Measurements from ENCODE around the gene TGFBR3. TPM values are rescaled to one million over a fixed set of nuclear protein-coding genes. Genes with fewer than 3 reads are reported as not detected.

TGFBR3 gene
- total RNA-seq, 1 experiment from 2014 or later: 2.4 TPM

DNA sequence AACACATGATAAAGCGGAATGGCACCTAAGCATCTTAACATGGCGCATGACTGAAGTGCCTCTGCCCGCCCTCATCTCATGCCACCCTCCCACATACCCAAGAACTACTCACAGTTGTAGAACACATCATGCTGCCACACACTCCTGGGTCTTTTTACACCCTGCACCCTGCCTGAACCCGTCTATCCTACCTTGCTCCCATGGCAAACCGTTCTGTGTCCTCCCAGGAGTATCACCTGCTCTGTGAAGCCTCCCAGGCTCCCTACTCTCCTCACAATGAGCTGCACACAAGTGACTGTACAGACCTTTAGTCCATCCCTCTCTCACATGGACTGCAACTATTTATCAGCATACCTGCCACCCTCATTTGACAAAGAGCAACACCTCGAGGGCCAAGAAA, 144.0 kb downstream of the TGFBR3 start:
- TF ChIP-seq, protein P1, sequence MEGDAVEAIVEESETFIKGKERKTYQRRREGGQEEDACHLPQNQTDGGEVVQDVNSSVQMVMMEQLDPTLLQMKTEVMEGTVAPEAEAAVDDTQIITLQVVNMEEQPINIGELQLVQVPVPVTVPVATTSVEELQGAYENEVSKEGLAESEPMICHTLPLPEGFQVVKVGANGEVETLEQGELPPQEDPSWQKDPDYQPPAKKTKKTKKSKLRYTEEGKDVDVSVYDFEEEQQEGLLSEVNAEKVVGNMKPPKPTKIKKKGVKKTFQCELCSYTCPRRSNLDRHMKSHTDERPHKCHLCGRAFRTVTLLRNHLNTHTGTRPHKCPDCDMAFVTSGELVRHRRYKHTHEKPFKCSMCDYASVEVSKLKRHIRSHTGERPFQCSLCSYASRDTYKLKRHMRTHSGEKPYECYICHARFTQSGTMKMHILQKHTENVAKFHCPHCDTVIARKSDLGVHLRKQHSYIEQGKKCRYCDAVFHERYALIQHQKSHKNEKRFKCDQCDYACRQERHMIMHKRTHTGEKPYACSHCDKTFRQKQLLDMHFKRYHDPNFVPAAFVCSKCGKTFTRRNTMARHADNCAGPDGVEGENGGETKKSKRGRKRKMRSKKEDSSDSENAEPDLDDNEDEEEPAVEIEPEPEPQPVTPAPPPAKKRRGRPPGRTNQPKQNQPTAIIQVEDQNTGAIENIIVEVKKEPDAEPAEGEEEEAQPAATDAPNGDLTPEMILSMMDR (conservative IDR thresholded peaks at IDR 0.05): no peak
- WGBS (ENCODE audit: extremely low coverage, insufficient read length, low lambda C conversion rate): no CpG with 5 or more reads among the region's 6 CpGs
- H3K27ac Mint-ChIP-seq: peak overlapping the region in 1 of 3 experiments; percentile 40; a peak in 2 of 7 replicates

More for the DNA sequence above, 144.0 kb downstream of the TGFBR3 start:
- Histone ChIP-seq H3K18ac (ENCODE audit: insufficient read length, low read depth, low read length) (no peak overlapping the region), H3K9me3 (ENCODE audit: control insufficient read depth, low read depth, low read length) (peaks cover under 1% of the 10 kb centered on the region), H3K4me1 (ENCODE audit: insufficient read depth, low read length) (no peaks in the 10 kb centered on the region), H3K4ac (ENCODE audit: low read depth, low read length) (no peak overlapping the region), H3K9ac (ENCODE audit: extremely low read depth, insufficient read length, low read length) (no peak overlapping the region), H2BK15ac (ENCODE audit: low read depth, low read length) (no peak overlapping the region), H2AFZ (ENCODE audit: low read length) (no peak overlapping the region), H2BK5ac (ENCODE audit: insufficient read length, low read length) (no peak overlapping the region), H4K8ac (replicated peaks; ENCODE audit: insufficient read length, low read depth, low read length) (no peak overlapping the region), H2AK5ac (ENCODE audit: insufficient read length, low read length) (no peak overlapping the region), H3K4me2 (ENCODE audit: insufficient read depth, insufficient read length, low read length) (no peak overlapping the region), H3K23me2 (ENCODE audit: insufficient read length, low read depth, low read length, poor library complexity, severe bottlenecking) (no peaks in the 10 kb centered on the region), H3K27me3 (ENCODE audit: insufficient read depth, low read length) (no peaks in the 10 kb centered on the region), H3K56ac (ENCODE audit: insufficient read length, low read depth, low read length) (no peak overlapping the region), H3K14ac (ENCODE audit: insufficient read depth, low read length) (no peak overlapping the region), H3K23ac (ENCODE audit: insufficient read length, low read depth, low read length) (no peak overlapping the region), H2BK12ac (ENCODE audit: insufficient read length, low read depth, low read length) (no peak overlapping the region), H2BK120ac (ENCODE audit: low read depth, low read length, poor library complexity, severe bottlenecking) (no peak overlapping the region), H4K5ac (ENCODE audit: insufficient read length, low read depth, low read length) (no peak overlapping the region), H3K79me1 (ENCODE audit: insufficient read depth, low read depth, low read length, poor library complexity, severe bottlenecking) (no peaks in the 10 kb centered on the region), H3K27ac (ENCODE audit: insufficient read length, low read depth, low read length) (no peak overlapping the region), H3K79me2 (ENCODE audit: insufficient read depth, low read length) (no peaks in the 10 kb centered on the region), H3T11ph (ENCODE audit: low read length) (no peak overlapping the region), H2BK20ac (ENCODE audit: low read depth, low read length, poor library complexity, severe bottlenecking) (no peak overlapping the region), H4K91ac (ENCODE audit: insufficient read length, low read depth, low read length) (no peak overlapping the region), H4K20me1 (ENCODE audit: control insufficient read depth, insufficient read depth, insufficient read length) (no peaks in the 10 kb centered on the region)
- no peak for DNase-seq
- peaks cover 2 to 11% (median 3%) of the 10 kb centered on the region in 3 experiments; a peak in 5 of 7 replicates for H3K36me3 Mint-ChIP-seq (ENCODE audit: insufficient read depth in 1 of 3, low read depth in 3 of 3)
- H3K4me1 Mint-ChIP-seq: peaks cover 6 to 13% of the 10 kb centered on the region in 2 experiments
- H3K9me3 Mint-ChIP-seq: peaks cover 10% of the 10 kb centered on the region in 2 experiments
- no peak overlapping the region for H3K4me3 Mint-ChIP-seq
- H3K27me3 Mint-ChIP-seq (ENCODE audit: low read depth): no peaks in the 10 kb centered on the region
